B cell (primary cell): ENCODE data around the gene ACADL.

Experiments
- EZH2 ChIP-seq: IDR thresholded peaks from 2 replicates; pipeline ENCODE4 v1.6.1; 2012; ENCODE audit warnings: borderline replicate concordance, low read depth, mild to moderate bottlenecking, moderate library complexity, low read length; ENCODE audit not compliant: insufficient read depth, poor library complexity, severe bottlenecking
- TF ChIP-seq, protein P1 (sequence below): fragments of 200-600 bp; IDR thresholded peaks from one replicate; pipeline ENCODE4 v1.8.0; 2022; ENCODE audit warnings: antibody characterized with exemption, mild to moderate bottlenecking

DNA sequence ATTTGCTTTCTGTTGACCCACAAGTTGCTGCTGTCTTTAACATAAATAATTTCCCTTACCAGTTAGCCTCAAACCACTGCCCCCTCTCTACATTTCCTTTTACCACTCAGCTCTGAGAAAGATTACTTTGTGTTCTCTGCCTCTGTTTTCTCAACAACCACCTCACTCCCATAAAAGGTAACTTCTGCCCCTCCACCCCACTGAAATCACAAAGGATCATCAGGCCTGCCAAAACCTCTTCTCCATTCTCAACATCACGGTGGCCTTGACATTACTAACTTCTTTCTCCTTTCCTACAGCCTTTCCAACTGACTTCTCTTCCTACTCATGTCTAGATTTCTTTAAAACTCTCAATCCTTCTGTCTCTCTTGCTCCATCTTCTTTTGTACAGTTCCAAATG is 10.1 kb downstream of the ACADL start:
- TF ChIP-seq, protein P1, sequence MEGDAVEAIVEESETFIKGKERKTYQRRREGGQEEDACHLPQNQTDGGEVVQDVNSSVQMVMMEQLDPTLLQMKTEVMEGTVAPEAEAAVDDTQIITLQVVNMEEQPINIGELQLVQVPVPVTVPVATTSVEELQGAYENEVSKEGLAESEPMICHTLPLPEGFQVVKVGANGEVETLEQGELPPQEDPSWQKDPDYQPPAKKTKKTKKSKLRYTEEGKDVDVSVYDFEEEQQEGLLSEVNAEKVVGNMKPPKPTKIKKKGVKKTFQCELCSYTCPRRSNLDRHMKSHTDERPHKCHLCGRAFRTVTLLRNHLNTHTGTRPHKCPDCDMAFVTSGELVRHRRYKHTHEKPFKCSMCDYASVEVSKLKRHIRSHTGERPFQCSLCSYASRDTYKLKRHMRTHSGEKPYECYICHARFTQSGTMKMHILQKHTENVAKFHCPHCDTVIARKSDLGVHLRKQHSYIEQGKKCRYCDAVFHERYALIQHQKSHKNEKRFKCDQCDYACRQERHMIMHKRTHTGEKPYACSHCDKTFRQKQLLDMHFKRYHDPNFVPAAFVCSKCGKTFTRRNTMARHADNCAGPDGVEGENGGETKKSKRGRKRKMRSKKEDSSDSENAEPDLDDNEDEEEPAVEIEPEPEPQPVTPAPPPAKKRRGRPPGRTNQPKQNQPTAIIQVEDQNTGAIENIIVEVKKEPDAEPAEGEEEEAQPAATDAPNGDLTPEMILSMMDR: no peak
- no peak for TF ChIP-seq EZH2
